GM23248 (cell line): ENCODE measurements around the gene TROAP. TPM values are rescaled to one million over a fixed set of nuclear protein-coding genes. Genes with fewer than 3 reads are reported as not detected.

Experiments used
- DNase-seq: peaks from one replicate; pipeline ENCODE4 v3.0.0-alpha.2; 2015
- H2AFZ ChIP-seq: fragments of 200-600 bp; sonication (generic); 2 replicates; pipeline ENCODE4 v1.6.1; 2016; ENCODE audit warnings: antibody characterized with exemption
- H3F3A ChIP-seq: fragments of 200-600 bp; sonication (generic); 2 replicates; pipeline ENCODE4 v1.6.1; 2016; ENCODE audit warnings: mild to moderate bottlenecking, antibody characterized with exemption, mixed run types; ENCODE audit not compliant: insufficient read depth
- H3K27ac ChIP-seq: fragments of 200-600 bp; sonication (generic); 2 replicates; pipeline ENCODE4 v1.5.1; 2016; ENCODE audit warnings: mild to moderate bottlenecking
- H3K27me3 ChIP-seq: fragments of 200-600 bp; sonication (generic); replicated peaks from 2 replicates; pipeline ENCODE4 v1.6.1; 2016; ENCODE audit warnings: mild to moderate bottlenecking; ENCODE audit not compliant: insufficient read depth
- H3K36me3 ChIP-seq: fragments of 200-600 bp; sonication (generic); 2 replicates; pipeline ENCODE4 v1.6.1; 2016; ENCODE audit warnings: low read depth, mild to moderate bottlenecking
- H3K4me1 ChIP-seq: fragments of 200-600 bp; sonication (generic); 2 replicates; pipeline ENCODE4 v1.6.1; 2016; ENCODE audit warnings: mild to moderate bottlenecking; ENCODE audit not compliant: insufficient read depth
- H3K4me2 ChIP-seq: fragments of 200-600 bp; sonication (generic); one replicate; pipeline ENCODE4 v1.6.1; 2016; ENCODE audit warnings: mild to moderate bottlenecking; ENCODE audit not compliant: unreplicated experiment
- H3K4me3 ChIP-seq: fragments of 200-600 bp; sonication (generic); 2 replicates; pipeline ENCODE4 v1.5.1; 2016; ENCODE audit warnings: mild to moderate bottlenecking
- H3K79me2 ChIP-seq: fragments of 200-600 bp; sonication (generic); 2 replicates; pipeline ENCODE4 v1.6.1; 2016; ENCODE audit warnings: mild to moderate bottlenecking; ENCODE audit not compliant: insufficient read depth
- H3K9ac ChIP-seq: fragments of 200-600 bp; sonication (generic); 2 replicates; pipeline ENCODE4 v1.6.1; 2016; ENCODE audit warnings: mild to moderate bottlenecking
- H3K9me2 ChIP-seq: fragments of 200-600 bp; sonication (generic); 2 replicates; pipeline ENCODE4 v1.6.1; 2016; ENCODE audit warnings: mixed run types, mild to moderate bottlenecking, moderate library complexity; ENCODE audit not compliant: insufficient read depth
- H3K9me3 ChIP-seq: fragments of 200-600 bp; sonication (generic); one replicate; pipeline ENCODE4 v1.6.1; 2017; ENCODE audit warnings: low read depth
- H4K20me1 ChIP-seq: fragments of 200-600 bp; sonication (generic); 2 replicates; pipeline ENCODE4 v1.6.0; 2016; ENCODE audit not compliant: insufficient read depth
- EZH2 ChIP-seq: fragments of 200-600 bp; sonication (generic); IDR thresholded peaks from 2 replicates; pipeline ENCODE4 v1.6.1; 2018; ENCODE audit warnings: antibody characterized with exemption, mild to moderate bottlenecking; ENCODE audit not compliant: insufficient read depth, poor library complexity, severe bottlenecking
- EZH2phosphoT487 ChIP-seq: fragments of 200-600 bp; sonication (generic); IDR thresholded peaks from 2 replicates; pipeline ENCODE4 v1.6.1; 2018; ENCODE audit warnings: antibody characterized with exemption, moderate library complexity, mild to moderate bottlenecking, low read depth; ENCODE audit not compliant: insufficient read depth
- WGBS, 2 experiments: methylation state at CpG; one replicate each; pipeline ENCODE4 v1.1.6; 2015 to 2017; ENCODE audit warnings: low lambda C conversion rate in 2 of 2, low coverage in 1 of 2; ENCODE audit errors: missing lambda C conversion rate in 2 of 2; 5-methylcytosine and 5-hydroxymethylcytosine counted together
- in situ Hi-C: fragments of 300-500 bp; cut with MboI; formaldehyde crosslinking; loops from 2 replicates; pipeline ENCODE4 v1.15.0; 2020
- polyA plus RNA-seq: library from polyadenylated mRNA; unstranded; fragments of >200 nt; fragmentation: Nextera tagmentation; extraction: Ambion mirVana; gene quantifications from 2 replicates; pipeline ENCODE4 v1.2.1, GENCODE V29; 2016
- total RNA-seq: library from RNA; depleted of rRNA; stranded (reverse); fragments of >200 nt; shearing (Covaris generic); gene quantifications from 2 replicates; pipeline ENCODE4 v1.2.3, GENCODE V29; 2014

The TROAP gene
- total and polyA plus RNA-seq, 2 experiments from 2014 or later, result 4.4 to 11.7 TPM

GRCh38 chr12:49336645-49337584 is 13.9 kb downstream of the TROAP start, which contains the start of gene C1QL4:
C1QL4 (minus strand) TSS chr12:49337188; CDS start chr12:49336477, 711 bp downstream.
- peaks cover 50% of the 10 kb centered on the region for H3K27me3 ChIP-seq
- peak within 1 kb of the TSS; percentile 68 for H3K4me2 ChIP-seq
- no peak within 1 kb of the TSS for H3K27ac ChIP-seq
- peak; percentile 85 for TF ChIP-seq EZH2phosphoT487
- peak; percentile 99 for TF ChIP-seq EZH2
- no peaks in the 10 kb centered on the region for H3K36me3 ChIP-seq
- H4K20me1 ChIP-seq, result no peaks in the 10 kb centered on the region
- WGBS, 2 experiments, result 2 to 3% methylated on average over 38 to 54 of the region's 65 CpGs
- H3K79me2 ChIP-seq, result no peaks in the 10 kb centered on the region
- H3K9me2 ChIP-seq, result no peaks in the 10 kb centered on the region
- H3K9ac ChIP-seq, result no peak within 1 kb of the TSS
- H3F3A ChIP-seq, result no peaks in the 10 kb centered on the region
- in situ Hi-C loops, result no loop called here
- no peaks in the 10 kb centered on the region for H3K9me3 ChIP-seq
- peak; percentile 86 for DNase-seq
- peak within 1 kb of the TSS; percentile 74 for H2AFZ ChIP-seq
- H3K4me3 ChIP-seq, result peak within 1 kb of the TSS; percentile 61
- 0 out of 2 replicates have a peak, but pooled peaks cover 2% of the 10 kb centered on the region for H3K4me1 ChIP-seq

GRCh38 chr12:49338830-49339463 is 15.9 kb downstream of the TROAP start:
- TF ChIP-seq EZH2, result no peak
- TF ChIP-seq EZH2phosphoT487, result no peak
- 67 to 68% methylated on average over 3 to 6 of the region's 6 CpGs for WGBS, 2 experiments
- in situ Hi-C loops, result no loop called here
- H3F3A ChIP-seq, result 0 out of 2 replicates have a peak, but pooled peaks cover under 1% of the 10 kb centered on the region
- peaks cover 59% of the 10 kb centered on the region for H3K27me3 ChIP-seq
- no peaks in the 10 kb centered on the region for H3K36me3 ChIP-seq
- no peak for DNase-seq
- no peak overlapping the region for H3K4me2 ChIP-seq
- H3K4me3 ChIP-seq, result no peak overlapping the region
- H3K79me2 ChIP-seq, result no peaks in the 10 kb centered on the region
- no peaks in the 10 kb centered on the region for H4K20me1 ChIP-seq
- H3K4me1 ChIP-seq, result peaks cover 6% of the 10 kb centered on the region; the same call in 1 of the 2 replicates
- no peaks in the 10 kb centered on the region for H3K9me3 ChIP-seq
- no peak overlapping the region for H2AFZ ChIP-seq
- H3K27ac ChIP-seq, result no peak overlapping the region
- H3K9ac ChIP-seq, result no peak overlapping the region
- H3K9me2 ChIP-seq, result no peaks in the 10 kb centered on the region

- in situ Hi-C loops, result no loop called here
Measured at GRCh38 chr12:49339464-49339861, 16.4 kb downstream of the TROAP start.

GRCh38 chr12:49340095-49340870 is 17.2 kb downstream of the TROAP start:
- Histone ChIP-seq H4K20me1 (no peaks in the 10 kb centered on the region), H3K36me3 (no peaks in the 10 kb centered on the region), H3K27me3 (peaks cover 58% of the 10 kb centered on the region), H3K4me1 (peaks cover 6% of the 10 kb centered on the region; the same call in 1 of the 2 replicates), H3K9ac (no peak overlapping the region), H3K9me3 (no peaks in the 10 kb centered on the region), H3K4me3 (no peak overlapping the region), H3K4me2 (no peak overlapping the region), H3F3A (0 out of 2 replicates have a peak, but pooled peaks cover 4% of the 10 kb centered on the region), H3K79me2 (no peaks in the 10 kb centered on the region), H3K9me2 (no peaks in the 10 kb centered on the region), H3K27ac (no peak overlapping the region), H2AFZ (no peak overlapping the region)
- TF ChIP-seq EZH2, result no peak
- TF ChIP-seq EZH2phosphoT487, result no peak
- in situ Hi-C loops, result no loop called here
- WGBS, 2 experiments, result 54 to 58% methylated on average over 6 of the region's 6 CpGs
- no peak for DNase-seq

More at GRCh38 chr12:49339464-49339861, 16.4 kb downstream of the TROAP start:
- Histone ChIP-seq H3K9ac (no peak overlapping the region), H3K4me3 (no peak overlapping the region), H3F3A (0 out of 2 replicates have a peak, but pooled peaks cover 4% of the 10 kb centered on the region), H2AFZ (no peak overlapping the region), H3K27ac (no peak overlapping the region), H3K4me2 (no peak overlapping the region), H3K36me3 (no peaks in the 10 kb centered on the region), H3K27me3 (peaks cover 60% of the 10 kb centered on the region), H4K20me1 (no peaks in the 10 kb centered on the region), H3K4me1 (peaks cover 6% of the 10 kb centered on the region; the same call in 1 of the 2 replicates), H3K9me2 (no peaks in the 10 kb centered on the region), H3K9me3 (no peaks in the 10 kb centered on the region), H3K79me2 (no peaks in the 10 kb centered on the region)
- WGBS, 2 experiments, result 56 to 62% methylated on average over 5 of the region's 5 CpGs
- no peak for TF ChIP-seq EZH2
- TF ChIP-seq EZH2phosphoT487, result no peak
- no peak for DNase-seq
